Mesenchymal stem cell (in vitro differentiated cells and primary cell): ENCODE results near the gene BCAP29.

Source experiments
- DNase-seq: peaks from one replicate; pipeline ENCODE4 v3.0.0-alpha.2; 2013
- H2AFZ ChIP-seq: one replicate; pipeline ENCODE4 v1.6.1; 2013; ENCODE audit warnings: low read depth, mild to moderate bottlenecking, control low read depth, inconsistent platforms, low read length, moderate library complexity
- H2AK5ac ChIP-seq: 2 replicates; pipeline ENCODE4 v1.6.1; 2013; ENCODE audit warnings: low read length, moderate library complexity, mild to moderate bottlenecking, inconsistent platforms; ENCODE audit not compliant: severe bottlenecking
- H2BK120ac ChIP-seq: one replicate; pipeline ENCODE4 v1.6.1; 2013; ENCODE audit warnings: low read depth, mild to moderate bottlenecking, inconsistent platforms, low read length, moderate library complexity
- H2BK12ac ChIP-seq, 2 experiments: one replicate each; pipeline ENCODE4 v1.6.1; 2013; ENCODE audit warnings: inconsistent platforms in 2 of 2, low read length in 2 of 2, mild to moderate bottlenecking in 2 of 2, moderate library complexity in 2 of 2, control low read depth in 1 of 2
- H2BK15ac ChIP-seq: one replicate; pipeline ENCODE4 v1.6.1; 2013; ENCODE audit warnings: mild to moderate bottlenecking, low read depth, inconsistent platforms; ENCODE audit not compliant: poor library complexity, severe bottlenecking
- H2BK5ac ChIP-seq: 2 replicates; pipeline ENCODE4 v1.6.1; 2013; ENCODE audit warnings: low read depth, mild to moderate bottlenecking, low read length, control low read depth, inconsistent platforms; ENCODE audit not compliant: poor library complexity, severe bottlenecking
- H3K14ac ChIP-seq, 2 experiments: one replicate each; pipeline ENCODE4 v1.6.1; 2013; ENCODE audit warnings: inconsistent platforms in 2 of 2, low read length in 2 of 2, control low read depth in 1 of 2, mild to moderate bottlenecking in 1 of 2, moderate library complexity in 1 of 2
- H3K18ac ChIP-seq, 2 experiments: one replicate each; pipeline ENCODE4 v1.6.1; 2013; ENCODE audit warnings: inconsistent platforms in 2 of 2, low read length in 2 of 2, control low read depth in 1 of 2, low read depth in 1 of 2, mild to moderate bottlenecking in 1 of 2
- H3K23ac ChIP-seq, 2 experiments: one replicate each; pipeline ENCODE4 v1.6.1; 2013; ENCODE audit warnings: inconsistent platforms in 2 of 2, low read length in 2 of 2, mild to moderate bottlenecking in 2 of 2, moderate library complexity in 2 of 2, control low read depth in 1 of 2
- H3K27ac ChIP-seq: 2 replicates; pipeline ENCODE4 v1.5.1; 2013; ENCODE audit warnings: mild to moderate bottlenecking, moderate library complexity, low read length, control low read depth, inconsistent platforms; ENCODE audit not compliant: poor library complexity, severe bottlenecking
- H3K27me3 ChIP-seq, 2 experiments: 2 replicates each; pipeline versions ENCODE4 v1.6.1 to v1.7.0; 2013; ENCODE audit warnings: low read length in 2 of 2, mild to moderate bottlenecking in 2 of 2, moderate library complexity in 2 of 2, control low read depth in 1 of 2, inconsistent platforms in 1 of 2; ENCODE audit not compliant: control insufficient read depth in 1 of 2, insufficient read depth in 1 of 2
- H3K36me3 ChIP-seq, 2 experiments: 2 replicates each; pipeline versions ENCODE4 v1.6.1 to v1.7.0; 2013; ENCODE audit warnings: low read length in 2 of 2, control low read depth in 1 of 2, inconsistent platforms in 1 of 2, low read depth in 1 of 2, mild to moderate bottlenecking in 1 of 2; ENCODE audit not compliant: insufficient read depth in 2 of 2, control insufficient read depth in 1 of 2
- H3K4ac ChIP-seq, 2 experiments: one replicate each; pipeline ENCODE4 v1.6.1; 2013; ENCODE audit warnings: inconsistent platforms in 2 of 2, low read length in 2 of 2, mild to moderate bottlenecking in 2 of 2, moderate library complexity in 2 of 2, control low read depth in 1 of 2, low read depth in 1 of 2
- H3K4me1 ChIP-seq: 2 replicates; pipeline ENCODE4 v1.6.1; 2013; ENCODE audit warnings: low read depth, low read length, control low read depth; ENCODE audit not compliant: control insufficient read depth, insufficient read depth
- H3K4me2 ChIP-seq: 2 replicates; pipeline ENCODE4 v1.6.1; 2013; ENCODE audit warnings: low read length, mild to moderate bottlenecking, inconsistent platforms; ENCODE audit not compliant: poor library complexity, severe bottlenecking
- H3K4me3 ChIP-seq, 2 experiments: 2 replicates each; pipeline versions ENCODE4 v1.5.1 to v1.7.0; 2013; ENCODE audit warnings: low read length in 2 of 2, mild to moderate bottlenecking in 2 of 2, control low read depth in 1 of 2, low read depth in 1 of 2; ENCODE audit not compliant: insufficient read depth in 1 of 2
- H3K79me1 ChIP-seq: replicated peaks from 2 replicates; pipeline ENCODE4 v1.6.1; 2013; ENCODE audit warnings: mild to moderate bottlenecking, control low read depth, low read length, inconsistent platforms; ENCODE audit not compliant: poor library complexity, severe bottlenecking
- H3K9ac ChIP-seq: 2 replicates; pipeline ENCODE4 v1.7.0; 2013; ENCODE audit warnings: mild to moderate bottlenecking, low read length, moderate library complexity
- H3K9me3 ChIP-seq: 2 replicates; pipeline ENCODE4 v1.7.0; 2013; ENCODE audit warnings: mild to moderate bottlenecking, low read length; ENCODE audit not compliant: control insufficient read depth
- H4K8ac ChIP-seq: one replicate; pipeline ENCODE4 v1.6.1; 2013; ENCODE audit warnings: inconsistent platforms, mild to moderate bottlenecking, low read length, moderate library complexity
- H4K91ac ChIP-seq: one replicate; pipeline ENCODE4 v1.6.1; 2013; ENCODE audit warnings: mild to moderate bottlenecking, low read length, inconsistent platforms
- WGBS: methylation state at CpG from one replicate; pipeline ENCODE4 v1.1.7; 2013; ENCODE audit warnings: mixed read lengths; 5-methylcytosine and 5-hydroxymethylcytosine counted together

BCAP29 gene

GRCh38 chr7:107563775-107564552 lies 16.1 kb upstream of the BCAP29 start, which contains the start of the genes COG5 and DUS4L:
Gene COG5 (minus strand): TSS chr7:107563920. CDS start chr7:107563896, 24 bp downstream.
Gene DUS4L (plus strand): TSS chr7:107563971. CDS start chr7:107567071, 3,100 bp downstream.
- H2BK12ac ChIP-seq = no peak within 1 kb of the TSS
- H3K9ac ChIP-seq = peak within 1 kb of the TSS; percentile 97
- peak within 1 kb of the TSS; percentile 94 to 96 for H3K4me3 ChIP-seq
- peak within 1 kb of the TSS; percentile 100 for H4K8ac ChIP-seq
- H2AK5ac ChIP-seq = peak within 1 kb of the TSS; percentile 41
- peaks cover 7% of the 10 kb centered on the region for H3K79me1 ChIP-seq
- peak within 1 kb of the TSS; percentile 91 for H2AFZ ChIP-seq
- H3K27me3 ChIP-seq = no peaks in the 10 kb centered on the region
- peak within 1 kb of the TSS; percentile 87 for H4K91ac ChIP-seq
- peaks cover 0 to 9% of the 10 kb centered on the region in 2 experiments for H3K36me3 ChIP-seq
- H2BK120ac ChIP-seq = no peak within 1 kb of the TSS
- peak within 1 kb of the TSS; percentile 44 for H2BK15ac ChIP-seq
- no peaks in the 10 kb centered on the region for H3K9me3 ChIP-seq
- peak within 1 kb of the TSS; percentile 92 to 93 for H3K18ac ChIP-seq
- peak within 1 kb of the TSS; percentile 19 for H2BK5ac ChIP-seq
- H3K14ac ChIP-seq = peak within 1 kb of the TSS in 1 of 2 experiments; percentile 19
- peak within 1 kb of the TSS; percentile 57 for H3K27ac ChIP-seq
- H3K4me2 ChIP-seq = peak within 1 kb of the TSS; percentile 73
- H3K4ac ChIP-seq = peak within 1 kb of the TSS; percentile 63 to 66
- DNase-seq = peak; percentile 85
- peak within 1 kb of the TSS in 1 of 2 experiments; percentile 5 for H3K23ac ChIP-seq
- WGBS = under 1% methylated on average over 48 of the region's 55 CpGs
- peaks cover 3% of the 10 kb centered on the region for H3K4me1 ChIP-seq

- Histone ChIP-seq H3K4me1 (peaks cover 3% of the 10 kb centered on the region), H3K9ac (peak overlapping the region; percentile 97), H2AFZ (peak overlapping the region; percentile 91), H2AK5ac (peak overlapping the region; percentile 41), H2BK120ac (no peak overlapping the region), H3K27ac (peak overlapping the region; percentile 57), H3K18ac (no peak overlapping the region), H3K4me3 (peak overlapping the region; percentile 94 to 96), H2BK5ac (no peak overlapping the region), H3K9me3 (no peaks in the 10 kb centered on the region), H2BK15ac (no peak overlapping the region), H3K4me2 (peak overlapping the region; percentile 73), H3K4ac (no peak overlapping the region), H2BK12ac (no peak overlapping the region), H3K14ac (no peak overlapping the region), H4K8ac (no peak overlapping the region), H3K27me3 (no peaks in the 10 kb centered on the region), H4K91ac (no peak overlapping the region), H3K79me1 (peaks cover 7% of the 10 kb centered on the region), H3K36me3 (peaks cover 0 to 11% of the 10 kb centered on the region in 2 experiments), H3K23ac (no peak overlapping the region)
- DNase-seq = peak; percentile 77
- 54% methylated on average over 8 of the region's 9 CpGs for WGBS
These were observed 15.3 kb upstream of the BCAP29 start for GRCh38 chr7:107564553-107565298.

GRCh38 chr7:107570298-107570697 lies 9.7 kb upstream of the BCAP29 start:
- Histone ChIP-seq H2AK5ac (no peak overlapping the region), H3K36me3 (peaks cover 4 to 51% of the 10 kb centered on the region in 2 experiments), H3K14ac (no peak overlapping the region), H2BK5ac (no peak overlapping the region), H4K91ac (no peak overlapping the region), H2BK12ac (no peak overlapping the region), H3K4me3 (no peak overlapping the region), H2AFZ (no peak overlapping the region), H3K4me2 (no peak overlapping the region), H3K79me1 (peaks cover 7% of the 10 kb centered on the region), H3K9ac (no peak overlapping the region), H3K27ac (no peak overlapping the region), H2BK15ac (no peak overlapping the region), H3K23ac (no peak overlapping the region), H3K9me3 (no peaks in the 10 kb centered on the region), H3K27me3 (no peaks in the 10 kb centered on the region), H3K18ac (no peak overlapping the region), H2BK120ac (no peak overlapping the region), H3K4ac (no peak overlapping the region), H4K8ac (no peak overlapping the region), H3K4me1 (peaks cover 3% of the 10 kb centered on the region)
- 89% methylated on average over 2 of the region's 2 CpGs for WGBS
- no peak for DNase-seq

GRCh38 chr7:107573537-107573936 lies 6.5 kb upstream of the BCAP29 start:
- H2BK12ac ChIP-seq = no peak overlapping the region
- H3K14ac ChIP-seq = no peak overlapping the region
- H2BK120ac ChIP-seq = no peak overlapping the region
- H3K4me2 ChIP-seq = no peak overlapping the region
- peaks cover 5% of the 10 kb centered on the region for H3K79me1 ChIP-seq
- no peak overlapping the region for H2AFZ ChIP-seq
- no peak overlapping the region for H2BK15ac ChIP-seq
- no peak overlapping the region for H4K91ac ChIP-seq
- peaks cover 7 to 54% of the 10 kb centered on the region in 2 experiments for H3K36me3 ChIP-seq
- H3K27ac ChIP-seq = no peak overlapping the region
- H3K4me3 ChIP-seq = no peak overlapping the region
- no peaks in the 10 kb centered on the region for H3K9me3 ChIP-seq
- H3K9ac ChIP-seq = no peak overlapping the region
- H3K4ac ChIP-seq = no peak overlapping the region
- no peaks in the 10 kb centered on the region for H3K27me3 ChIP-seq
- H2AK5ac ChIP-seq = no peak overlapping the region
- H3K4me1 ChIP-seq = no peaks in the 10 kb centered on the region
- no peak overlapping the region for H3K23ac ChIP-seq
- H3K18ac ChIP-seq = no peak overlapping the region
- 99% methylated on average over 4 of the region's 4 CpGs for WGBS
- H2BK5ac ChIP-seq = no peak overlapping the region
- no peak overlapping the region for H4K8ac ChIP-seq
- no peak for DNase-seq
